Sigmoid colon (tissue), 7 donors: Measurements from ENCODE around the gene ARID5B. TPM values are rescaled to one million over a fixed set of nuclear protein-coding genes. Genes with fewer than 3 reads are reported as not detected.
A peak's percentile ranks its signal among the peaks of the same experiment; 100 is the strongest.

Source experiments
- DNase-seq: peaks from one replicate; pipeline ENCODE4 v3.0.0-alpha.2; 2019
- H3K27ac ChIP-seq, 4 donors: fragments of 200-600 bp; sonication (generic); one replicate each; pipeline ENCODE4 v1.5.1; 2016 to 2019; ENCODE audit warnings: mild to moderate bottlenecking in 1 of 4
- H3K27me3 ChIP-seq, 3 donors: fragments of 200-600 bp; sonication (generic); one replicate each; pipeline ENCODE4 v1.5.1; 2019; ENCODE audit warnings: mild to moderate bottlenecking in 1 of 3
- H3K36me3 ChIP-seq, 4 donors: fragments of 200-600 bp; sonication (generic); one replicate each; pipeline ENCODE4 v1.5.1; 2016 to 2019
- H3K4me1 ChIP-seq, 4 donors: fragments of 200-600 bp; sonication (generic); one replicate each; pipeline ENCODE4 v1.5.1; 2017 to 2019
- H3K4me3 ChIP-seq, 4 donors: fragments of 200-600 bp; sonication (generic); one replicate each; pipeline ENCODE4 v1.5.1; 2017 to 2019; ENCODE audit warnings: mild to moderate bottlenecking in 2 of 4, moderate library complexity in 1 of 4
- H3K9me3 ChIP-seq, 4 donors: fragments of 200-600 bp in 3 of 4; sonication (generic) in 3 of 4; one replicate each; pipeline versions ENCODE4 v1.5.1 to v1.6.1; 2013 to 2019
- CTCF ChIP-seq, 4 experiments: fragments of 450-650 bp in 3 of 4; fragments of 200-600 bp in 1 of 4; IDR thresholded peaks; one replicate each; pipeline ENCODE4 v1.5.1; 2016 to 2019; ENCODE audit warnings: antibody characterized with exemption in 4 of 4, mild to moderate bottlenecking in 3 of 4, moderate library complexity in 2 of 4
- EP300 ChIP-seq, 4 donors: sonication (generic); formaldehyde crosslinking; IDR thresholded peaks; one replicate each; pipeline ENCODE4 v1.6.1; 2017; ENCODE audit warnings: antibody characterized with exemption in 4 of 4
- POLR2A ChIP-seq, 2 donors: fragments of 450-650 bp; IDR thresholded peaks; one replicate each; pipeline ENCODE4 v1.6.1; 2016; ENCODE audit warnings: antibody characterized with exemption in 2 of 2, mild to moderate bottlenecking in 2 of 2, moderate library complexity in 2 of 2
- POLR2AphosphoS5 ChIP-seq, 4 donors: sonication (generic); formaldehyde crosslinking; IDR thresholded peaks; one replicate each; pipeline ENCODE4 v1.6.1; 2017; ENCODE audit warnings: antibody characterized with exemption in 4 of 4
- WGBS, 2 donors: extraction: QIAGEN DNeasy Blood & Tissue Kit; methylation state at CpG; one replicate each; pipeline ENCODE4 v1.1.7; 2013; 5-methylcytosine and 5-hydroxymethylcytosine counted together
- intact Hi-C: fragments of 100-400 bp; cut with DNase I; formaldehyde crosslinking; loops from one replicate; pipeline ENCODE4 v1.15.1; 2023
- polyA plus RNA-seq, 3 donors: library from polyadenylated mRNA; stranded (reverse); fragments of 200-250 nt; gene quantifications; one replicate each; pipeline ENCODE4 v1.2.3, GENCODE V29; 2013
- total RNA-seq, 4 donors: library from RNA; depleted of rRNA; stranded (reverse); fragments of >200 nt; gene quantifications; one replicate each; pipeline ENCODE4 v1.1.0, GENCODE V29; 2016
- donor health status: healthy with polysubstance abuse.
- donor health status: Bipolar disorder and iron deficiency.
- donor health status: healthy.

ARID5B gene
- total and polyA plus RNA-seq, 7 donors, result 2.3 to 109 (median 29.6) TPM

GRCh38 chr10:62062752-62063512 lies 161.4 kb downstream of the ARID5B start:
- Histone ChIP-seq H3K27me3 (no peaks in the 10 kb centered on the region), H3K9me3 (no peaks in the 10 kb centered on the region), H3K36me3 (peaks cover 5 to 61% (median 9%) of the 10 kb centered on the region in 4 donors), H3K4me1 (peaks cover 0 to 80% (median 48%) of the 10 kb centered on the region in 4 donors), H3K27ac (peak overlapping the region; percentile 56 to 95 (median 72)), H3K4me3 (no peak overlapping the region)
- 87% methylated on average over 4 of the region's 4 CpGs for WGBS, 2 donors
- intact Hi-C loops, result no loop called here
- TF ChIP-seq POLR2AphosphoS5 (IDR thresholded peaks at IDR 0.05), result no peak
- no peak for DNase-seq

GRCh38 chr10:62063795-62064472 lies 162.4 kb downstream of the ARID5B start:
- Histone ChIP-seq H3K4me3 (no peak overlapping the region), H3K4me1 (peaks cover 0 to 77% (median 41%) of the 10 kb centered on the region in 4 donors), H3K36me3 (peaks cover 5 to 58% (median 9%) of the 10 kb centered on the region in 4 donors), H3K9me3 (no peaks in the 10 kb centered on the region), H3K27ac (peak overlapping the region; percentile 56 to 95 (median 72)), H3K27me3 (no peaks in the 10 kb centered on the region)
- intact Hi-C loops, result no loop called here
- 84 to 90% methylated on average over 3 of the region's 3 CpGs for WGBS, 2 donors
- TF ChIP-seq CTCF (IDR thresholded peaks at IDR 0.05) (no peak), POLR2A (IDR thresholded peaks at IDR 0.05) (no peak), EP300 (IDR thresholded peaks at IDR 0.05) (peak in 3 of 4 donors; percentile 56 to 88 (median 64)), POLR2AphosphoS5 (IDR thresholded peaks at IDR 0.05) (peak; percentile 63 to 85 (median 72))
- peak; percentile 81 for DNase-seq

- Histone ChIP-seq H3K36me3 (peaks cover 12 to 61% (median 17%) of the 10 kb centered on the region in 4 donors), H3K27me3 (no peaks in the 10 kb centered on the region), H3K9me3 (no peaks in the 10 kb centered on the region), H3K4me3 (no peak overlapping the region), H3K27ac (peak overlapping the region; percentile 22 to 61 (median 38)), H3K4me1 (peaks cover 0 to 65% (median 40%) of the 10 kb centered on the region in 4 donors)
- intact Hi-C loops, result no loop called here
- DNase-seq, result no peak
- WGBS, 2 donors, result 97 to 100% methylated on average over 1 of the region's 1 CpG
- TF ChIP-seq POLR2AphosphoS5 (IDR thresholded peaks at IDR 0.05) (no peak), POLR2A (IDR thresholded peaks at IDR 0.05) (no peak), EP300 (IDR thresholded peaks at IDR 0.05) (no peak), CTCF (IDR thresholded peaks at IDR 0.05) (no peak)
Observed at GRCh38 chr10:62067560-62067959, 166.1 kb downstream of the ARID5B start.

- Histone ChIP-seq H3K27me3 (no peaks in the 10 kb centered on the region), H3K27ac (peak overlapping the region in 3 of 4 donors; percentile 46 to 61 (median 53)), H3K36me3 (peaks cover 12 to 63% (median 17%) of the 10 kb centered on the region in 4 donors), H3K4me1 (peaks cover 0 to 67% (median 44%) of the 10 kb centered on the region in 4 donors), H3K4me3 (no peak overlapping the region), H3K9me3 (no peaks in the 10 kb centered on the region)
- DNase-seq, result no peak
- intact Hi-C loops, result no loop called here
- WGBS, 2 donors, result 89 to 92% methylated on average over 7 of the region's 7 CpGs
- TF ChIP-seq CTCF (IDR thresholded peaks at IDR 0.05) (no peak), POLR2A (IDR thresholded peaks at IDR 0.05) (no peak), POLR2AphosphoS5 (IDR thresholded peaks at IDR 0.05) (no peak), EP300 (IDR thresholded peaks at IDR 0.05) (no peak)
Observed at GRCh38 chr10:62068464-62068863, 167.0 kb downstream of the ARID5B start.
